B cell (primary cell): ENCODE results near the gene HMGN4.

ENCODE experiments used
- CTCF ChIP-seq: fragments of 200-600 bp; IDR thresholded peaks from one replicate; pipeline ENCODE4 v1.8.0; 2022; ENCODE audit warnings: antibody characterized with exemption, mild to moderate bottlenecking
- EZH2 ChIP-seq: IDR thresholded peaks from 2 replicates; pipeline ENCODE4 v1.6.1; 2012; ENCODE audit warnings: borderline replicate concordance, low read depth, mild to moderate bottlenecking, moderate library complexity, low read length; ENCODE audit not compliant: insufficient read depth, poor library complexity, severe bottlenecking

DNA sequence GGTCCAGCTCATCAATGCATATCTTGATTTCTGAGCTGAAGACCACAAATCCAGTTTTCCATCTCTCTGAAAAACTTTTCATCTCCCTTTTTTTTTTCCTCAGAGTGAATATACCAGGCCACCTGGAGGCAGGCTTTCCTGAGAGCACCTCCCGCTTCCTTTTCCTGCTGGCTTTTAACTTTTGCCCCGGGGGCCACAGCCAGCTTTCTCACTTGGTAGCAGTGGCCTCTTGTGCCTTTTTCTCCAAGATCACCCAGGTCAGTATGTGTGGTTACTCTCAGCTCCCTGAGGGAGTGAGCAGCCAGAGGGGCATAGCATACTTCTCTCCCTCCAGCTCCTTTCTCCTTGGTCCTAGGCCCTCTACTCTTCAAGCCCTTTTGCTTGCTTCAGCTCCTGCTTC is 38.1 kb upstream of the HMGN4 start, which contains the start of gene BTN1A1:
- TF ChIP-seq CTCF (no peak), EZH2 (no peak)
